ENCODE data around the gene UBAC1. TPM values are rescaled to one million over a fixed set of nuclear protein-coding genes. Genes with fewer than 3 reads are reported as not detected.

Gene UBAC1
- polyA plus RNA-seq, 3 donors: 26.1 to 29.5 (median 28.3) TPM

GRCh38 chr9:135994501-135995192, 33.5 kb upstream of the UBAC1 start:
- DNase-seq (ENCODE audit: low read depth in 3 of 3, low spot score in 2 of 3): no peak

DNA sequence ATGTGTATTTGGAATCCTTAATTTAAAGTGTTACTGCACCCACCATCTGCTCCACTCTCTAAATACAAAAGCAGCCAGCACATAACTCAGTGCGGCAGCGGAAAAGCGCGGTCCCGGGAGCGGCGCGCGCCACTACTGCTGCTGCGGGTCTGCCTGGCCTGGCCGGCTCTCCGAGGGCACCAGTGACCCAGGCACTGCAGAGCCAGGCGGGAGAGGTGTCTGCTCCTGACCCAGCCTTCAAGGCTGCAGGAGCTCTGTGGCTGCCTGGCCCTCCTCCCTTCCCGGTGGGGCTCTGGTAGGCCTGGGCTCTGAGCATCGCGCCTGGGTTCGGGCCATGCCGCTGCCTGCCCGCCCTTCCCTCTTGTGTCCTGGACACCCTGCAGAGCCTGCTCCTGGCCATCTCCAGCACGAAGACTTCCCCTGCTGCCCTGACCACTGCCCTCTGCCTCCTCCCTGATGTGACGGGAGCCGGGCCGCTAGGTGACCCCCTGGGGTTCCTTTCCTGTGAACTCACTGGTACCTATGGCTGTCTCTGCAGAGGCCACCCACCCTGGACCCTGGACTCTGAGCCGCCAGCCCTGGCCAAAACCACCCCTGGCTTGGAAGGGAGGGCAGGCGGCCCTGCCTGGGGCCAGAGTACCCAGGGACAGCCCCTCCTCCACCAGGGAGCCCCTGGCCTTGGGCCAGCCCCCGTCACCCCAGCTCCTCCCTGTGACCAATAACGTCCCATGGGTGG, 32.8 kb upstream of the UBAC1 start:
- DNase-seq (ENCODE audit: low read depth in 3 of 3, low spot score in 2 of 3): no peak

DNA sequence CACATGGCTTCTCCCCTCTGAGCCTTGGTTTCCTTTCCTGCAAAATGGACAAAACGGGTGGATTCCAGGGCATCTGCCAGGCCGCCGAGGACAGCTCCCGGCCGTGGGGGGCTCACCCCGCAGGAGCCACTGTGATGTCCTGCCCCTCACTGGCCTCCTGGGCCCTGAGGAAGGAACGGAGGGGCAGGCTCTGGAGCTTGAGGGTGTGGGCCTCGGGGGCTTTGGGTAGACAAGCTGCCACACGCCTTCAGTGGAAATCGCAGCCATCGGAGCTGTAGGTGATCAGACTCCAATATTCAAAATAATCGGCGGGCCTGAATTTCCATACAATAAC, 32.2 kb upstream of the UBAC1 start:
- DNase-seq (ENCODE audit: low read depth in 3 of 3, low spot score in 2 of 3): no peak

DNA sequence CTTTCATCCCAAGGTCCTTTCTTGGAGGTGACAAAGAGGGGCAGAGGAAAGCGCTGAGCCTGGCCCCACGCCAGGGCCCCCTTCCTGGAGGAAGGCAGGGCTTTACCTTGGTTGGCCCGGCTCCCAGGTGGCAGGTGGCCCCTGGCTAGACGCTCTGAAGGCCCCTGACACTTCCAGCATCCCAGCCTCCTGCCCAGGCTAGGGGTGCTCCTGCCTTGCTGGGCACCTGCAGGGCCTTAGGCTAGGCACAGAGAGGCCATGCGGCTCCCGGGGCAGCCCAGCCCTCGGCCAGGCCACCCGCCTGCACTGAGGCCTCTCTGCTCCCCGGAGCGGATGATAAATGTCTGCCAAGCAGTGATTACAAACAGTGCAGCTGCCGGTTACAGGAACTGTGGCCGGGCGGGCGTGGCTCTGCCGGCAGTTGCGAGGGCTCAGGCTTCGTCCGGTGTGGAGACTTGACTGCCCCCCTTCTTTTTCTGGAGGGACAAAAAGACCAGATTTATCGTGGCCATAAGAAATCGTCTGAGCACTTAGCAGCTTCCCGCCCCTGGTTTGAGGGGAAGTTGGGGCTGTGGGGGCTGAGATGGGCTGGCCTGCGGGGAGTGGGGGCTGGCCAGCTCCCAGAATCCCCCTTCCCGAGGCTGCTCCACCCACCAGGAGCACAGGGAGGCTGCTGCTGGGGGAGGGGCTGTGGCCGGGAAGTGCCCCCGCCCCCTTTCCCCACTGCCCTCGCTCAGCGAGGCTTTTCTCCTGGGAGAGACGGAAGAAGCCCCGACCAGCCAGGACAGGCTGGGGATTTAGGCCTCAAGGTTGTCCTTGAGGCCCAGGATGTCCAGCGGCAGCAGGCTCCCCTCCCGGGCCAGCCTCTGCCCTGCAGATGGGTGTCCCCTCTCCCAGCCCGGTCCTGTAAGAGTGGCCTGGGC, 31.6 kb upstream of the UBAC1 start:
- DNase-seq (ENCODE audit: low read depth in 3 of 3, low spot score in 2 of 3): peak; percentile 64 to 82 (median 80)

DNA sequence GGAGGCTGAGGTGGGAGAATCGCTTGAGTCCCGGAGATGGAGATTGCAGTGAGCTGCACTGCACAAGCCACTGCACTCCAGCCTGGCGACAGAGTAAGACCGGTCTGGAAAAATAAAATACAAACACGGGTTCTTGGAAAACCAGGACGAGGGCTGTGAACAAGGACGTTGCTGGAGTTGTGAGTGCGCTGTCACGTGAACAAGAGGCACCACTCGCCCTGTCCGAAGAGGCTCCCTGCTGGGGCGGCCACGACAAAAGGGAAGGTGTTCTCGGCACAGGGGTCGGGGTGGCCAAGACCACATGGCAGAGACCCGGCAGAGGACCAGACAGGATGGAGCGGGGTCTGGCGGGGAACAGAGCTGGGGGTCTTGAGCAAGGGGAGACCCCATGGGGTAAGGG, 30.6 kb upstream of the UBAC1 start:
- DNase-seq (ENCODE audit: low read depth in 3 of 3, low spot score in 2 of 3): no peak

DNA sequence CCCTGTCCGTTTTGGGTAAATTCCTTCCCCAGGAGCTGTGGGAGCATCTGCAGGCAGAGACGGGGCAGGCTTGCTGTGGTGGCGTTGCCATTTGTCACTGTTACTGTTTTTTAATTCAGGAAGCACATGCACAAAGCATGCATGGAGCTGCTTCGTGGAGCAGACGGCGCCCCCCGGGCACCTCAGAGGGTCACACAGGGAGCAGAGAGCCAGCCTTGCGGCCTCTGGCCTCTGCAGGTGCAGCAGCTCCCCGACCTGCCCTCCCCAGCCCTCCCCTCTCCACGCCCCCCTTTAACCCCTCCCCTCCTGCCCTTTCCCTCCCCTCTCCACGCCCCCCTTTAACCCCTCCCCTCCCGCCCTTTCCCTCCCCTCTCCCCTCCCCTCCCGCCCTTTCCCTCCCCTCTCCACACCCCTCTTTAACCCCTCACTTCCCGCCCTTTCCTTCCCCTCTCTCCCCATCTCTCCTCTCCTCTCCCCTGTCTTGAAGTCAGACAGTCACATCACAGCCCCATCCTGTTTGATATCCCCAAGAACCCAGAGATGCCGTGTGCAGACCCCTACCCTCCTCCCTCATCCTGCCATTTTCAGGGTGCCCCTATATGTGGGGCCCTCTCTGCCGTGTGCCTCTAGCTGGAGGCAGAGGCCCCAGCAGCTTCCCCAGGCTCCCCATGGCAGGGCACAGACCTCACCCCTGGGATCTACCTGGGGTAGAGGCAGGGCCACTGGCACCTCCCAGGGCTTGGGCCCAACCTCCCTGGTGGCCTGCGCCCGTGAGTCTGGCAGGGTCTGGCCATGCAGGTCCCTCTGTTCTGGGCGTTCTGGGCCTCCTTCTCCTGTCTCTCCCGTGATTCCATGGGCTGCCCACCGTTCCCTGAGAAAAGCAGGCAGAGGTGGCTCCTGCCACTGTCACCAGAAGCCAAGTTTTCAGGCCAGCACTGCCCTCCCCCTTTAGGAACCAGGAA, 29.6 kb upstream of the UBAC1 start:
- no peak for DNase-seq (ENCODE audit: low read depth in 3 of 3, low spot score in 2 of 3)

DNA sequence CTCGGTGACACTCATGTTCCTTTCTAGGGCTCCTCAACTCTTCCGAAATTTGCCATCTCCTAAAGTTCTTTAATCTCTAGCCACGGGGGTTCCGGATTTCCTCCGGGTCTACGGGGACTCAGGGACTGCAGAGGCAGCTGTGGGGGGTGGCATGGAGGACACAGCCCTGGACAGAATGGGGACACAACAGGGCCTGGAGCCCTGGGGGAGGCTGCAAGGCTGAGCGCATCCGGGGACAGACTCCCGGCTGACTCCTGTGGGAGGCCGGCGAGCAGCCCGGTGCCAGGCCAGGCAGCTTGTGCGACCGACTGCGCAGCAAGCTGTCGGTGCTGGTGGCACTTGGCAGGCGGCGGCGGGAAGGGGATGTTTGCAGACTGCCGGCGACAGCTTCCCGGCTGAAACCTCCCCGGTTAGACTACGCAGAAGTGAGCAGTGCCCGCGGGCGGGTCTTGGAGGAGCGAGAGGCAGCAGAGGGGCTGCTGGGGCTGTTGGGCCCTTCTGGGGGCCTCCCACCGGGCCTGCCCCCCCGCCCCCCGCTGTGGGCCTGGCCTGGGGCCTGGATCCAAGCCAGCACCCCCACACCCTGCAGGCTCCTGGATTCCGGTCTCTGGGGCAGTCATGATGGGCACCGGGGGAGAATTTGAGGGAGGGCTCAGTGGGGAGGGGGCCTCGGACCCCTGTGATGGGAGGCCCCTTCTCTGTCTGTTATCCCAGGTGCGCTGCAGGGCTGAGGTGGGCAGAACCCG, 28.7 kb upstream of the UBAC1 start:
- no peak for DNase-seq (ENCODE audit: low read depth in 3 of 3, low spot score in 2 of 3)

DNA sequence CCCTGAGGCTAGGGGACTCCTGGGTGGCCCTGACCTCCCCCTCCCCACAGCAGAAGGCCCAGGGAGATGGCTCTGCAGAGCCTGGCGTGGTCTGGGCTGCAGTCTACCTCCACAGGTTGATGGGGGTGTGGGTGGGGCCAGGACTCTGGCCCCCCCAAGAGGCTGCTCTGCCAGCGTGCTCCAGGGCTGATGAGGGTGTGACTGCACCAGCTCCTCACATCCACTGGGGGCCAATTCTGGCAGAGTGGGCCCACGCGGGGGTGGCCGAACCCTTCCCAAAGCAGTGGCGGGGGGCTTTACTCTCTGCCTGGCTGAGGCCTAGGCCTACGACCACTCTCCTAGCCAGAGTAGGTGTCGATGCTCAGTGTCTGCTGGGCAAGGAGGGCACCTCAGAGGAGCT, 28.0 kb upstream of the UBAC1 start:
- no peak for DNase-seq (ENCODE audit: low read depth in 3 of 3, low spot score in 2 of 3)

DNA sequence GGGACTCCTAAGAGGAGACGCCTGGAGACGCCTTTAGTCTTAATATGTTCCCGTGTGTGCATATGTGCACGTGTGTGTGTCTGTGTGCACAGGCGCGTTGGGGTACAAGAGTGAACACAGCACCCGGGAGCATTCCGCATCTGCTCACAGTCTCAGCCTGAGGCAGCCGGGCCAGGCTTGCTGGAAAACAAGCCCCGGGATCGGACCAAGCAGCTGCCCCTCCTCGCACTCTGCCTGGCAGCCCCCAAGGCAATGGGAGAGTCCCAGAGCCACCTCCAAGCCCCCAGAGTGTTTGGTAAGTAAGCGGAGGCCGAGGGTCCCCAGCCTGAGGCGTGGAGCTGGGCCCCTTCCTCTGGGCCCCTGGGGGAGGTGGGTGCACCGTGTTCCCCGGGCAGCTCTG, 27.3 kb upstream of the UBAC1 start:
- no peak for DNase-seq (ENCODE audit: low read depth in 3 of 3, low spot score in 2 of 3)

DNA sequence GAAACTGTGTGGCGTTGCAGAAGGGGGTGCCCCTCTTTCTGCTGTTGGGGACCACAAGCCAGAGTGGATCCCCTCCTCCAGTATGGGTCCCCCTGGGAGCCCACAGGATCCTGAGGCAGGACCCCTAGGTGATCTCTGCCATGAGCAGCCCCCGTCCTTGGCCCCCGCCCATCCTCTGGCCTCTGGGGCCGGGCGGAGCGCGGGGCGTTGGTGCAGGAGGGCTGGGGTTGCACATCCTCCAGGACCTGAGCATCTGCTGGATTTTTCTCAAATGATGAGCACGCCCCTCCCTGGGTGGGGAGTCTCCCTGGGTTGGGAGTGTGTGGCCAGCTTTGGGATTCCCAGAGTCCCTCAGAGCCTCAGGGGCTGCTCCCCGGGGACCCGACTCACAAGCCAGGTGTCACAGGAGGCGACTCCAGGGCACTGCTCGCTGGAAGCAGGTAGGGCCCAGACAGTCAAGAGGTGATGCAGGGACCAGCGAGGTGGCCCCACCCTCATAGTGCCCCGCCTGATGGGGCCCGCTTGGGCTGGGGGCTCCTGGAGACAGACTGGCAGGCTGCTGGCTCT, 26.7 kb upstream of the UBAC1 start:
- DNase-seq (ENCODE audit: low read depth in 3 of 3, low spot score in 2 of 3): no peak

DNA sequence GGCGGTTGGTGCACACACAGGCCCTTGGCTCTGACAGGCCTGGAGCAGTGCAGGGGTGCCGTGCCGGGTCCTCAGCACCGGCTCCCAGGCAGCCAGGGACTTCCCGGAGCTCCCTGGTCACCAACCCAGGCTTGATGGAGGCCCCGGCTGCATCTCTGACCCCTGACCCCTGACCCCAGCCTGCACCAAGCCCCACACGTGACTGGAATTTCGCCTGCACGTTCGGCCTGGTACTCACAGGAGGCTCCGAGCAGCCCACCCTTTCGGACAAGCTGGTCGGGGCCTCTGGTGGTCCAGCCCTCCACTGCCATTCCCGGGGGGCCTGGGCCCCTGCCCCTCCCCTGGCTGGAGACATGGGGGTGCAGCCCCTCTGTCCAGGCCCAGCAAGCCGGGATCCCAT, 25.4 kb upstream of the UBAC1 start:
- DNase-seq (ENCODE audit: low read depth in 3 of 3, low spot score in 2 of 3): no peak

DNA sequence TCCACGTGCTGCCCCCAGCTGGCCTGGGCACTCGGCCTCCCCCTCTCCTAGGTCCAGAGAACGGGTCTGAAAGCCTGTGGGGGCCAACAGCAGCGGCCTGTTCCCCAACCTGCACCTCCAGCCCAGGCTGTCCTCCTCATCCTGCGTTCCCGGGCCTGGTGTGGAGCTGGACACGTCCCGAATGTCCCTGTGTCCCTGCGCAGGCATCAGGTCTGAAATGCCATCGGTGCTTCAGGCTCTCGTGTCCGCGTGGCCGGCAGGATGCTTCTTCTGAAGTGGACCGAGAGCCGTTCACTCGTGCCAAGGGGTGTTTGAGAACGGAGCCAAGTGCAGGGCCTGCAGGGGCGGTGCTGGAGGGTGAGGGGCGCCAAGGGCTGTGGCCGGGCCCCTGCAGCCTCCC, 24.7 kb upstream of the UBAC1 start:
- DNase-seq (ENCODE audit: low read depth in 3 of 3, low spot score in 2 of 3): no peak

DNA sequence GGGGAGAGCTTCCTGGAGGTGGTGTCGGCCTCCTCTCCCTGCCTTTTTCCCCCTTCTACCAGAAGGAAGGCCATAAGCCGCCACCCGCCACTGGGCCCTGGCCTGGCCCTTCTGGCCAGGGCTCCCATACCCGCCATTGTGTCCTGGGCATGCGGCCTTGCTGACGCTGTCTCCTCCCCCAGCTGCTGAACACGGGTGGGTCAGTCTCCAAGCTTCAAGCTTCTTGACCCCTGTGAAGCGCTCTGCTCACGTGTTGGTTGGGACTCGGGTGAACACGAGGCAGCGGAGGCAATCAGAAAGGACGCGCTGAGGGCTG, 24.2 kb upstream of the UBAC1 start:
- DNase-seq (ENCODE audit: low read depth in 3 of 3, low spot score in 2 of 3): no peak

- no peak for DNase-seq (ENCODE audit: low read depth in 3 of 3, low spot score in 2 of 3)
Measured at GRCh38 chr9:135984072-135984710, 23.0 kb upstream of the UBAC1 start.

- DNase-seq (ENCODE audit: low read depth in 3 of 3, low spot score in 2 of 3): no peak
Measured at GRCh38 chr9:135983208-135984071, 22.3 kb upstream of the UBAC1 start.

- no peak for DNase-seq (ENCODE audit: low read depth in 3 of 3, low spot score in 2 of 3)
Measured at GRCh38 chr9:135982499-135983207, 21.5 kb upstream of the UBAC1 start.

DNA sequence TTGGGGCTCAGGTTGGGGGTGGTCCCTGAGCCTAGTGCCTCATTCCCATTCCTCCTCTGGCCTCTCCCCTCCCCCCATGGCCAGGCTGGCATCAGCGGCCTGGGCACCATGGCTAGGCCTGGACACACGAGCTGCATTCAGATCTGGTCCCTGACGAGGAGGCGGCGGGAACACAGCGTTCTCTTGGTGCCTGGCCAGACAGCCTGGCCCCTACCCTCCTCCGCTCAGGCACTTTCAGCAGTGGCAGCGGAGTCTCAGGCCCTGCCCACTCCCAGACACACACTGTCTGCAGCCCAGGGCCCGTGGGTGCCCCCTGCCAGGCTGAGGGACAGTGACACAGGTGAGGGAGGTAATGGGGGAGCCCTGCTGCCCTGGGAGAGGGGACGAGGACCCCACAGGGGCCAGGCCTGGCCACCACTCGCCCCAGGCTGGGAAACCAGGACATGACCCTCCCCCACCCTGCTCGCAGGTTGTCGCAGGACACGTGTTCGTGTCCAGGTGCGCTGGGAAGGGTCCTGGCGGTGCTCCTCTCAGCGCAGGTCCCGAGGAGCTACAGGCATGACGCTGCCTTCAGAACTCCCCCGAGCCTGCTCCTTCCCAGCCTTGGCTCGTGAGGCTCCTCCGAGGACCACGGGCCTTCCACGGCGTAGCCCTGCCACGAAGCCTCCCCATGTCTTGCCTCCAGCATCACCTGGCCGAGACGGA, 19.9 kb upstream of the UBAC1 start:
- no peak for DNase-seq (ENCODE audit: low read depth in 3 of 3, low spot score in 2 of 3)

Data from right renal cortex interstitium (tissue), 3 donors.